Astrocyte of the cerebellum (primary cell): ENCODE data around the gene SZT2.
A peak's percentile ranks its signal among the peaks of the same experiment; 100 is the strongest.
"Not testable (repeated sequence)": the region's sequence is repeated elsewhere in the genome, so short reads cannot be mapped to it uniquely, and the experiment has no call there.

Experiments used
- DNase-seq: peaks from one replicate; pipeline ENCODE4 v3.0.0-alpha.2; 2011; ENCODE audit warnings: low read depth
- H3K4me3 ChIP-seq: 2 replicates; pipeline ENCODE4 v1.5.1; 2011; ENCODE audit warnings: mild to moderate bottlenecking, low read depth, low read length, moderate library complexity
- CTCF ChIP-seq: IDR thresholded peaks from 2 replicates; pipeline ENCODE4 v1.5.1; 2012; ENCODE audit warnings: low read length, low read depth, moderate library complexity, mild to moderate bottlenecking; ENCODE audit errors: missing control alignments
- in situ Hi-C: cut with HindIII; loops from 2 replicates; pipeline ENCODE4 v1.10.0; 2017; ENCODE audit warnings: low sequenced_read_pairs

The SZT2 gene

GRCh38 chr1:43469932-43470331 is 80.2 kb downstream of the SZT2 start:
- in situ Hi-C loops, result no loop called here
- no peak for DNase-seq
- H3K4me3 ChIP-seq, result no peak overlapping the region
- TF ChIP-seq CTCF, result no peak

- no peak for DNase-seq
- no peak overlapping the region for H3K4me3 ChIP-seq
- in situ Hi-C loops, result no loop called here
- TF ChIP-seq CTCF, result no peak
Observed at GRCh38 chr1:43472087-43472462, 82.4 kb downstream of the SZT2 start.

GRCh38 chr1:43472463-43473151 is 82.9 kb downstream of the SZT2 start:
- H3K4me3 ChIP-seq, in situ Hi-C loops: not testable (repeated sequence)
- DNase-seq, result peak; percentile 81

GRCh38 chr1:43473463-43473862 is 83.8 kb downstream of the SZT2 start:
- TF ChIP-seq CTCF, result no peak
- H3K4me3 ChIP-seq, result no peak overlapping the region
- DNase-seq, result no peak
- in situ Hi-C loops, result no loop called here

GRCh38 chr1:43475611-43476401 is 86.1 kb downstream of the SZT2 start:
- DNase-seq, in situ Hi-C loops, H3K4me3 ChIP-seq: not testable (repeated sequence)

- TF ChIP-seq CTCF, result no peak
- in situ Hi-C loops, result no loop called here
- DNase-seq, result no peak
- H3K4me3 ChIP-seq, result no peak overlapping the region
Observed at GRCh38 chr1:43477716-43478115, 88.0 kb downstream of the SZT2 start.

- TF ChIP-seq CTCF, result no peak
- in situ Hi-C loops, result no loop called here
- no peak overlapping the region for H3K4me3 ChIP-seq
- DNase-seq, result no peak
Observed at GRCh38 chr1:43479414-43479813, 89.7 kb downstream of the SZT2 start.
